IMR-90 (cell line): ENCODE results near the gene B4GALNT2. TPM values are rescaled to one million over a fixed set of nuclear protein-coding genes. Genes with fewer than 3 reads are reported as not detected.

Source experiments
- ATAC-seq: fragments of 200-7000 bp; cut with Tn5 transposase; 2 replicates; pipeline ENCODE4 v1.9.1; 2020; ENCODE audit warnings: low read depth, mild to moderate bottlenecking, moderate library complexity
- BruUV-seq: library from RNA; stranded (reverse); fragments of 400-500 nt; replicated peaks from 2 replicates; lab custom pipeline; 2021; lab: Mats Ljungman, UMichigan
- CTCF ChIA-PET: fragments of 300-600 bp; formaldehyde crosslinking; extraction: SDS; loops from one replicate; lab custom pipeline; 2021; ENCODE audit warnings: antibody characterized with exemption; lab: Yijun Ruan, JAX
- POLR2A ChIA-PET: fragments of 300-600 bp; sonication (Branson Sonifier 250); formaldehyde crosslinking; loops from one replicate; lab custom pipeline; 2022; ENCODE audit warnings: antibody characterized with exemption; ENCODE audit not compliant: unreplicated experiment; lab: Charles Lee
- DNase-seq: peaks from one replicate; pipeline ENCODE4 v3.0.0; 2013
- H2AFZ ChIP-seq: replicated peaks from 2 replicates; pipeline ENCODE3; 2013; ENCODE audit warnings: low read length, mild to moderate bottlenecking; ENCODE audit not compliant: poor library complexity
- H2AK5ac ChIP-seq: 2 replicates; pipeline ENCODE4 v1.6.1; 2013; ENCODE audit warnings: low read depth, low read length, inconsistent platforms
- H2AK9ac ChIP-seq: replicated peaks from 2 replicates; pipeline ENCODE3; 2013; ENCODE audit warnings: mild to moderate bottlenecking, low read depth, low read length, moderate library complexity; ENCODE audit not compliant: poor library complexity
- H2BK120ac ChIP-seq: 2 replicates; pipeline ENCODE4 v1.6.1; 2013; ENCODE audit warnings: low read depth, low read length, inconsistent platforms
- H2BK15ac ChIP-seq: 3 replicates; pipeline ENCODE4 v1.6.1; 2013; ENCODE audit warnings: low read depth, low read length, inconsistent platforms
- H2BK20ac ChIP-seq: 2 replicates; pipeline ENCODE4 v1.6.1; 2013; ENCODE audit warnings: low read depth, mild to moderate bottlenecking, inconsistent platforms, low read length, moderate library complexity
- H2BK5ac ChIP-seq: 2 replicates; pipeline ENCODE4 v1.6.1; 2013; ENCODE audit warnings: mild to moderate bottlenecking, low read depth, low read length, inconsistent platforms; ENCODE audit not compliant: poor library complexity, severe bottlenecking
- H3K14ac ChIP-seq: replicated peaks from 2 replicates; pipeline ENCODE4 v1.6.1; 2013; ENCODE audit warnings: low read depth, low read length, inconsistent platforms
- H3K18ac ChIP-seq: 2 replicates; pipeline ENCODE4 v1.6.1; 2013; ENCODE audit warnings: low read depth, low read length, control low read depth
- H3K23ac ChIP-seq: 2 replicates; pipeline ENCODE4 v1.6.1; 2013; ENCODE audit warnings: low read depth, low read length, inconsistent platforms
- H3K27ac ChIP-seq: 2 replicates; pipeline ENCODE4 v1.5.1; 2013; ENCODE audit warnings: mild to moderate bottlenecking, control low read depth, low read length; ENCODE audit not compliant: insufficient read depth
- H3K27me3 ChIP-seq: 2 replicates; pipeline ENCODE4 v1.6.1; 2013; ENCODE audit warnings: low read length; ENCODE audit not compliant: control insufficient read depth, insufficient read depth
- H3K36me3 ChIP-seq: 2 replicates; pipeline ENCODE4 v1.6.1; 2013; ENCODE audit warnings: low read length, mixed read lengths; ENCODE audit not compliant: control insufficient read depth, insufficient read depth
- H3K4ac ChIP-seq: 2 replicates; pipeline ENCODE4 v1.6.1; 2013; ENCODE audit warnings: low read depth, low read length, inconsistent platforms
- H3K4me1 ChIP-seq: 2 replicates; pipeline ENCODE4 v1.6.1; 2013; ENCODE audit warnings: low read length, mixed read lengths; ENCODE audit not compliant: control insufficient read depth, insufficient read depth
- H3K4me2 ChIP-seq: 2 replicates; pipeline ENCODE4 v1.6.1; 2013; ENCODE audit warnings: low read depth, mild to moderate bottlenecking, control low read depth, low read length, moderate library complexity
- H3K4me3 ChIP-seq: 2 replicates; pipeline ENCODE4 v1.5.1; 2013; ENCODE audit warnings: low read depth, mild to moderate bottlenecking, control low read depth, low read length, moderate library complexity; ENCODE audit not compliant: insufficient read depth
- H3K56ac ChIP-seq: 2 replicates; pipeline ENCODE4 v1.6.1; 2013; ENCODE audit warnings: low read length, inconsistent platforms; ENCODE audit not compliant: insufficient read depth; ENCODE audit errors: extremely low read depth
- H3K79me1 ChIP-seq, 2 experiments: 2 replicates each; pipeline ENCODE4 v1.6.1; 2013; ENCODE audit warnings: low read length in 2 of 2, inconsistent platforms in 1 of 2, low read depth in 1 of 2
- H3K9ac ChIP-seq: 2 replicates; pipeline ENCODE4 v1.6.1; 2013; ENCODE audit warnings: low read depth, low read length, control low read depth
- H3K9me1 ChIP-seq: 2 replicates; pipeline ENCODE4 v1.6.1; 2013; ENCODE audit warnings: low read length, inconsistent platforms; ENCODE audit not compliant: insufficient read depth
- H3K9me3 ChIP-seq: 2 replicates; pipeline ENCODE4 v1.6.1; 2013; ENCODE audit warnings: low read length; ENCODE audit not compliant: control insufficient read depth, insufficient read depth
- H4K20me1 ChIP-seq: 2 replicates; pipeline ENCODE4 v1.6.1; 2013; ENCODE audit warnings: low read length, inconsistent platforms; ENCODE audit not compliant: insufficient read depth
- H4K5ac ChIP-seq: 2 replicates; pipeline ENCODE4 v1.6.1; 2013; ENCODE audit warnings: mild to moderate bottlenecking, low read depth, low read length, control low read depth
- H4K8ac ChIP-seq, 2 experiments: 2 replicates each; pipeline ENCODE4 v1.6.1; 2013; ENCODE audit warnings: low read depth in 2 of 2, low read length in 2 of 2, control low read depth in 1 of 2, inconsistent platforms in 1 of 2
- H4K91ac ChIP-seq: 2 replicates; pipeline ENCODE4 v1.6.1; 2013; ENCODE audit warnings: low read depth, low read length, inconsistent platforms; ENCODE audit not compliant: insufficient read depth
- CHD1 ChIP-seq: IDR thresholded peaks from 2 replicates; pipeline ENCODE4 v1.6.1; 2012; ENCODE audit warnings: low read depth, low read length, improper control_type of control experiment
- RFX5 ChIP-seq: IDR thresholded peaks from 2 replicates; pipeline ENCODE4 v1.8.0; 2012; ENCODE audit warnings: low read depth, mild to moderate bottlenecking, low read length, moderate library complexity
- SMC3 ChIP-seq: fragments of 150-350 bp; IDR thresholded peaks from 2 replicates; pipeline ENCODE4 v1.6.1; 2016; ENCODE audit warnings: low read depth, mild to moderate bottlenecking, antibody characterized with exemption, low read length, moderate library complexity
- WGBS, 2 experiments: methylation state at CpG; one replicate each; pipeline versions ENCODE4 v1.1.5 to v1.1.7; 2013; ENCODE audit warnings: missing lambda C conversion rate in 2 of 2; ENCODE audit not compliant: insufficient read length in 1 of 2; ENCODE audit errors: extremely low coverage in 2 of 2; 5-methylcytosine and 5-hydroxymethylcytosine counted together
- dilution Hi-C: fragments of 300-500 bp; cut with HindIII; formaldehyde crosslinking; loops from one replicate; pipeline ENCODE4 v1.14.3; 2018; ENCODE audit warnings: low sequenced_read_pairs; ENCODE audit not compliant: unreplicated experiment
- in situ Hi-C: fragments of 300-500 bp; cut with MboI; formaldehyde crosslinking; loops from 3 replicates; pipeline ENCODE4 v1.14.3; 2019; ENCODE audit warnings: low sequenced_read_pairs, inconsistent platforms, mixed read lengths
- intact Hi-C: fragments of 100-400 bp; cut with micrococcal nuclease; formaldehyde crosslinking; loops from 2 replicates; pipeline ENCODE4 v1.10.0; 2022
- polyA plus RNA-seq, 3 experiments: library from polyadenylated mRNA; depleted of rRNA; stranded (reverse); fragments of >200 nt; gene quantifications; 2 replicates each; pipeline ENCODE4 v1.2.3, GENCODE V29; 2012; ENCODE audit warnings: low replicate concordance in 1 of 3
- total RNA-seq: library from RNA; depleted of rRNA; stranded (reverse); fragments of >200 nt; gene quantifications from 2 replicates; pipeline ENCODE4 v1.2.3, GENCODE V29; 2012

B4GALNT2 gene
- total and polyA plus RNA-seq, 2 of the 4 experiments (the other 2 are of a cell fraction), result not detected

DNA sequence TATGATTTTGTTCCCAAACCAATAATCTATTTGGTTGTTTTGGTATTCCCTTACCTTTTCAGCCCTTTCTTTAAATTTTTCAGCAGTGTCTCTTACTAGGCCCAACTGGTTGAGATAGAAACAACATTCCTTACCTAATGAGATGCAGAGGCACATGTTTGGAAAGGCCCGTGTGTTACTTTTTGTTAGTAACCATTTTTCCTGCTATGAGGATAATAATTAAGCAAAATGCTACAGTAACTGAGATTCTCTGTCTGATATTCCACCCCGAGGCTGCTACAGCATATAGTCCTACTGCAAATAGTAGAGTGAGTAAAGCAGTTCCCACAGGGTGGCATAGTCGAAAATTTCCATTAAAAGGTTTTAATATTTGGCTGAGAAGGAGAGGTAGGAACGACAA is 10.0 kb upstream of the B4GALNT2 start:
- no peak overlapping the region for H2BK120ac ChIP-seq
- H3K27ac ChIP-seq, result no peak overlapping the region
- H3K36me3 ChIP-seq, result no peaks in the 10 kb centered on the region
- H3K23ac ChIP-seq, result no peak overlapping the region
- 41% methylated on average over 2 of the region's 4 CpGs; no CpG with 5 or more reads in 1 of the 2 experiments for WGBS, 2 experiments
- H2AK9ac ChIP-seq, result no peak overlapping the region
- H2AFZ ChIP-seq, result no peak overlapping the region
- no peak overlapping the region for H2BK20ac ChIP-seq
- H3K14ac ChIP-seq, result no peak overlapping the region
- intact Hi-C loops, result no loop called here
- POLR2A ChIA-PET, result no interaction called here
- DNase-seq (no peak), ATAC-seq (no peak)
- H4K20me1 ChIP-seq, result no peaks in the 10 kb centered on the region
- H3K4ac ChIP-seq, result no peak overlapping the region
- H4K8ac ChIP-seq, result no peak overlapping the region
- H3K4me2 ChIP-seq, result no peak overlapping the region
- in situ Hi-C loops, result no loop called here
- no peak overlapping the region for H3K4me3 ChIP-seq
- H4K91ac ChIP-seq, result no peak overlapping the region
- H2BK15ac ChIP-seq, result no peak overlapping the region
- no peak overlapping the region for H2BK5ac ChIP-seq
- no peak for TF ChIP-seq RFX5
- TF ChIP-seq SMC3, result no peak
- TF ChIP-seq CHD1, result no peak
- H3K56ac ChIP-seq, result no peak overlapping the region
- dilution Hi-C loops, result no loop called here
- CTCF ChIA-PET, result no interaction called here
- no peaks in the 10 kb centered on the region for H3K9me1 ChIP-seq
- no TSS peak for BruUV-seq
- no peaks in the 10 kb centered on the region for H3K4me1 ChIP-seq
- H3K27me3 ChIP-seq, result peaks cover 7% of the 10 kb centered on the region
- no peak overlapping the region for H4K5ac ChIP-seq
- H3K79me1 ChIP-seq, result no peaks in the 10 kb centered on the region
- H3K9me3 ChIP-seq, result peaks cover 12% of the 10 kb centered on the region
- H3K18ac ChIP-seq, result no peak overlapping the region
- H2AK5ac ChIP-seq, result no peak overlapping the region
- H3K9ac ChIP-seq, result no peak overlapping the region
